ENCODE measurements around the gene BSPRY. TPM values are rescaled to one million over a fixed set of nuclear protein-coding genes. Genes with fewer than 3 reads are reported as not detected.
A peak's percentile ranks its signal among the peaks of the same experiment; 100 is the strongest.

BSPRY gene
- total RNA-seq, 1 donor from 2014 or later: 9.0 TPM

- Mint-ChIP-seq H3K36me3 (peaks cover 25% of the 10 kb centered on the region), H3K9me3 (no peaks in the 10 kb centered on the region), H3K4me3 (no peak overlapping the region), H3K27ac (no peak overlapping the region), H3K27me3 (no peaks in the 10 kb centered on the region), H3K4me1 (ENCODE audit: unreplicated experiment) (peaks cover 19% of the 10 kb centered on the region)
- no peak for TF ChIP-seq CTCF (conservative IDR thresholded peaks at IDR 0.05)
- no peak for DNase-seq (ENCODE audit: extremely low spot score, unreplicated experiment)
Observed at GRCh38 chr9:113391917-113392316, 42.6 kb downstream of the BSPRY start.

- H3K9me3 Mint-ChIP-seq: no peaks in the 10 kb centered on the region
- no peak overlapping the region for H3K4me3 Mint-ChIP-seq
- peaks cover 17% of the 10 kb centered on the region for H3K36me3 Mint-ChIP-seq
- no peaks in the 10 kb centered on the region for H3K27me3 Mint-ChIP-seq
- no peak for DNase-seq (ENCODE audit: extremely low spot score, unreplicated experiment)
- no peak for TF ChIP-seq CTCF (conservative IDR thresholded peaks at IDR 0.05)
- no peak overlapping the region for H3K27ac Mint-ChIP-seq
- peaks cover 7% of the 10 kb centered on the region for H3K4me1 Mint-ChIP-seq (ENCODE audit: unreplicated experiment)
Observed at GRCh38 chr9:113393281-113393680, 43.9 kb downstream of the BSPRY start.

GRCh38 chr9:113395000-113395861, 45.9 kb downstream of the BSPRY start:
- H3K4me3 Mint-ChIP-seq: peak overlapping the region; percentile 47
- no peak for DNase-seq (ENCODE audit: extremely low spot score, unreplicated experiment)
- peaks cover 16% of the 10 kb centered on the region for H3K4me1 Mint-ChIP-seq (ENCODE audit: unreplicated experiment)
- TF ChIP-seq CTCF (conservative IDR thresholded peaks at IDR 0.05): no peak
- peaks cover 13% of the 10 kb centered on the region for H3K36me3 Mint-ChIP-seq
- no peaks in the 10 kb centered on the region for H3K9me3 Mint-ChIP-seq
- no peak overlapping the region for H3K27ac Mint-ChIP-seq
- H3K27me3 Mint-ChIP-seq: no peaks in the 10 kb centered on the region

GRCh38 chr9:113397203-113397631, 47.9 kb downstream of the BSPRY start:
- H3K36me3 Mint-ChIP-seq: peaks cover 10% of the 10 kb centered on the region
- DNase-seq (ENCODE audit: extremely low spot score, unreplicated experiment): no peak
- H3K27me3 Mint-ChIP-seq: no peaks in the 10 kb centered on the region
- H3K27ac Mint-ChIP-seq: peak overlapping the region; percentile 63
- no peak overlapping the region for H3K4me3 Mint-ChIP-seq
- H3K4me1 Mint-ChIP-seq (ENCODE audit: unreplicated experiment): peaks cover 22% of the 10 kb centered on the region
- H3K9me3 Mint-ChIP-seq: no peaks in the 10 kb centered on the region
- no peak for TF ChIP-seq CTCF (conservative IDR thresholded peaks at IDR 0.05)

DNA sequence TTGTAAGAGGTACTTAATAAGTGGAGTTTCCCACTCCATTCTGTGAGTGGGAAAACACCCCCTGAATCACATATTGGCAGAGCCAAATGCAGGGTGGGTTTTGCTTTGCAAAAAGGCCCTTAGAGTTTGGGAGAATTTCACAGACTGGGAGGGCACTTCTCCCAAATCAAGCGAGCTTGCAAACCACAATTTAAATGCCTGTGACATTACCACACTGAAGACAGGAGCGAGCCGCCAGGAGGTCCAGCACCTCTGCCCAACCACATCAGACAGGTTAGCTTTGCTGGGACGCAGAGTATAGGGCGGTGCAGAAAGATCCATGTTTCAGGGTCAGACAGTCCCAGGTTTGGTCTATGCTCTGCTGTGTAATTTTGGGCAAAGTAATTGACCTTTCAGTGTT, 49.5 kb downstream of the BSPRY start:
- Mint-ChIP-seq H3K36me3 (peaks cover 5% of the 10 kb centered on the region), H3K4me1 (ENCODE audit: unreplicated experiment) (peaks cover 22% of the 10 kb centered on the region), H3K4me3 (peak overlapping the region; percentile 92), H3K27me3 (no peaks in the 10 kb centered on the region), H3K9me3 (no peaks in the 10 kb centered on the region), H3K27ac (peak overlapping the region; percentile 92)
- no peak for TF ChIP-seq CTCF (conservative IDR thresholded peaks at IDR 0.05)
- no peak for DNase-seq (ENCODE audit: extremely low spot score, unreplicated experiment)

Data from type B pancreatic cell (in vitro differentiated cells).